Germinal center (tissue), 1 donor: Measurements from ENCODE around the gene MS4A15.
A peak's percentile ranks its signal among the peaks of the same experiment; 100 is the strongest.
"Not testable (repeated sequence)": the region's sequence is repeated elsewhere in the genome, so short reads cannot be mapped to it uniquely, and the experiment has no call there.

Experiments
- DNase-seq: peaks from one replicate; pipeline ENCODE4 v3.0.0; 2012; ENCODE audit warnings: mixed read lengths, low spot score

Gene MS4A15

DNA sequence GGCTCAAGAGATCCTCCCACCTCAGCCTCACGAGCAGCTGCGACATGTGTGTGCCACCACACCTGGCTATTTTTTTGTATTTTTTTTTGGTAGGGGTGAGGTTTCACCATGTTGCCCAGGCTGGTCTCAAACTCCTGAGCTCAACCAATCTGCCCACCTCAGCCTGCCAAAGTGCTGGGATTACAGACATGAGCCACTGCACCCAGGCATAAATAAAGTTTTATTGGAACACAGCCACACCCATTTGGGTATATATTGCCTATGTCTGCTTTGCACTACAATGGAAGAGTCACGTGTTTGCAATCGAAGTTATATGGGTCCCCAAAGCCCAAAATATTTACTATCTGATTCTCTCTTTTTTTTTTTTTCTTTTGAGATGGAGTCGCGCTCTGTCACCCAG is 1.8 kb upstream of the MS4A15 start:
- no peak for DNase-seq

DNA sequence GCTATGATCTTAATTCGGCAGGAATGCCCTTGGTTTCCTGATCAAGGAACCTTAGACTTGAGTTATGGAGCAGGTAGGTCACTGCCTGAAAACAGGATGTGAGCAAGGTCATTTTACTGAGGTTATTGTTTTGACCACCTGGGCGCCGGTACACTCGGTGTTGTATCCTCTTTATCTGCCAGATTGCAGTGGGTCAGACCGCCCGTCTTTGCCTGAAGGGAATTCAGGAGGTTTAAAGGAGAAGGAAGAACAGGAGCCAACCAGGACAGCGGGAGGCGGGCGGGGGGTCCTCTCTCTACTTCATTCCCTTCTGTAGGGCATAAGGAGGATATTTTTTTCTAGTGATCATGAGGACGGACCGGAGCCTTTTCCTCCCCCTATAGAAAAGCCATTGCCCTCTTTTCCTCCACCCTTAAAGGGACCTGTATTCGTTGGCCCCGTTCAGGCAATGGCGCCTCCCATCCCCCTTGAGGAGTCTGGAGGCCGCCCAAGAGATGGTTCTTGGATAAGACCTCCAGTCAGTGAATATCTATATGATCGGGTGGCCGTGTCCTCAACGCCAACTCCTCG is 649 bp downstream of the MS4A15 start:
- no peak for DNase-seq

DNA sequence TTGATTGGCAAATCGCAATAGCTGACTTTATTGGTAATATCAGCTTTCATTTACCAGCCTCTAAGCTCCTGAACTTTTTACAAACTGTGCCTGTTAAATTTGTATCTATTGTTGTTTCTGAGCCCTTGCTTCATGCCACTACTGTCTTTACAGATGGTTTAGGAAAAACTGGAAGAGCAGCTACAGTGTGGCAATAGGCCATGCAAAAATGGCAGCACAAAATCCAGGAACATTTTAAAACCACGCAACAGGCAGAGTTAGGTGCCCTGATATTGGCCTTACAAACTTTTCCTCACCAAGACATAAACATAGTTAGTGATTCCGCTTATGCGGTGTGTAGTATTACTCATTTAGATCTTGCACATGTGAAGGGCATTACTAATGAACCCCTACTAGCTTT is 2.0 kb downstream of the MS4A15 start:
- not testable (repeated sequence) for DNase-seq

- not testable (repeated sequence) for DNase-seq
These were observed 3.0 kb downstream of the MS4A15 start for GRCh38 chr11:60759438-60760225.

GRCh38 chr11:60761436-60762190 is 4.9 kb downstream of the MS4A15 start:
- DNase-seq: no peak

DNA sequence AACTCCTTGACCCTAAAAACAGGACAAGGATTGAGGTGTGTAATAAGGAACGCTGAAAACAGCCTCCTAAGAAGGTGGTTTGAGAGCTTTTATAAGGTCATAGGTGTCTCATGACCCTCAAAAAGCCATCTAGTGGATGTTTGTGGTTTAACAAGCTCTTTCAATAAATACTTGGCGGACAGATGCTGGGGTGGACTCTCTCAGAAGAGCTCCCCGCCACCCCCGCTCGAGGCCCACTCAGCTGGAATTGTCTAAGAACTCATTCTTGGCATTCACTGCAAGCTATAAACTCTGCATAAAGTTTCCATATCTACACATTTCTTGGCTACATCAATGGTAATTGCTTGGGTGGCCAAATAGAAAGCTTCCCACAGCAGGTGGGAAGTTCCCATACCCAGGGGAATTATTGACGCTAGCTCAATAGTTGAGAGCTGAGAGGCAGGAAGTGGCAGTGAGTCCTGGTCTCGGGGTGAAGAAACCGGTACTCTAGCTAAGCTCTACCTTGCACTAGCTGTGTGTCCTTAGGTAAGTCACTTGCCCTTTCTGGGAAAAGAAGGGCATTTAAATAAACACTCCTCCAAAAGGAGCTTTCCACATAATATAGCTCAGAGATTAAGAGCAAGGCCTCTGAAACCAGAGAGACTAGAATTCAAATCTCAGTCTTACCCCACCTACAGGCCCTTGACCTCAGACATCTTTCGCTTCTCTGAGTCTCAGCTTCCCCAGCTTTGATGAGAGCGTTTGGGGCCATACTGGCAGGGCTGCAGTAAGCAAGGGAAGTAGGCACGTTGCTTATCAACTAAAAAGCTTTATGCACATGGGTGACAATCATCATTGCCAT is 6.4 kb downstream of the MS4A15 start:
- peak; percentile 66 for DNase-seq

DNA sequence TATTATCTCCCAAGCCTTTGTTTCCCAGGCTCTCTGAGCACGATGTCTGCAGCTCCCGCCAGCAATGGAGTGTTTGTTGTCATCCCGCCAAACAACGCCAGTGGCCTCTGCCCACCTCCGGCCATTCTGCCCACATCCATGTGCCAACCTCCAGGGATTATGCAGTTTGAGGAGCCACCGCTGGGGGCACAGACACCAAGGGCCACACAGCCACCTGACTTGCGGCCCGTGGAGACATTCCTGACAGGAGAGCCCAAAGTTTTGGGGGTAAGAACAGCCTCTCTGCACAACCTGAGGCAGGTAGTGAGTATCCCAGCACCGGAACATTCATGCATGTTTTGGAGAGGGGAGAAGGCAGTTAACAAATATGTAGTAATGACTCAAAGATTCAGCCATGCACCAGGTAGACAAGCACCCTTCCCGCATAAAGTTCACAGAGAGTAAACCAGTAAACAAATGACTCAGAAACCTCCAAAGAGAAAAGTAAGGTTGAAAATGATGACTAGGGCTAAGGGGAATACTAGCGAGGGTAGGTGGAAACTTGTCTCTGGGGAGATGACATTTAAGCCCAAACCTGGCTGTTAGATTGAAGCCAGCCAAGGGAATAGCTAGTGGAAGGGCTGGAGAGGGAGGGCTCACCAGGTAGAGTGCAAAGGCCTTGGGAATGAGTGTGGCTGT is 7.2 kb downstream of the MS4A15 start:
- DNase-seq: no peak

DNA sequence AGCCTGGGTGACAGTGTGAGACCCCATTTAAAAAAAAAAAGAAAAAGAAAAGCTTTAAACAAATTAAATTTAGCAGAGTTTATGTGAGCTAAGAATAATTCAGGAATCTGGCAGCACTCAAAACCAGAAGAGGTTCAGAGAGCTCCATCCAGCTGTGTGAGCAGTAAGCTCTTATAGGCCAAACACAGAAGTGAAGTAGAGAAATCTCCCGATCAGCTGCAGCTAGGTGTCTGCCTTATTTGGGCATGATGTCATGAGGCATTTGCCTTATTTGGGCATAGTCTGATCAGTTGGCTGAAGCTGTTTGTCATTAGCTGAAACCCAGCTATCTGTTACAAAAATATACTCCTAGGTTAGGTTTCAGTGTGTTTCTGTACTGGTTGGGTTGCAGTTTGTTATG is 8.2 kb downstream of the MS4A15 start:
- DNase-seq: peak; percentile 22

DNA sequence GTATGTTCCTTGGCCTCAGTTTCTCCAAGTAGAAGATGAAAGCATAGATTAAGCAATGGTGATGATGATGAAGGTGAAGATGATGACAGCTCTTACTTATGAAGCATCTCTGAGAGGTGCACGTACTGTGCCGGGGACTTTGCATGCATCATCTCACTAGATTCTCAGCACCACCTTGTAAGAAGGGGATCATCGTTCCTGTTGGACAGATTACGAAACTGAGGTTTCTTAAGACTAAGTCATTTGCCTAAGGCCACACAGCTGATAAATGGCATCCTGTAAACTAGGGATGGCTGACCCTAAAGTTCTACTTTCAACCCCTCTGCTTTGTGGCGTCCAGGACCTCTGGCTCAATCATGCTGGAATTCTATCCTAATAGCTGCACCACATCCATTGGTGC is 8.7 kb downstream of the MS4A15 start:
- DNase-seq: no peak

GRCh38 chr11:60766547-60766946 is 9.9 kb downstream of the MS4A15 start:
- DNase-seq: no peak

DNA sequence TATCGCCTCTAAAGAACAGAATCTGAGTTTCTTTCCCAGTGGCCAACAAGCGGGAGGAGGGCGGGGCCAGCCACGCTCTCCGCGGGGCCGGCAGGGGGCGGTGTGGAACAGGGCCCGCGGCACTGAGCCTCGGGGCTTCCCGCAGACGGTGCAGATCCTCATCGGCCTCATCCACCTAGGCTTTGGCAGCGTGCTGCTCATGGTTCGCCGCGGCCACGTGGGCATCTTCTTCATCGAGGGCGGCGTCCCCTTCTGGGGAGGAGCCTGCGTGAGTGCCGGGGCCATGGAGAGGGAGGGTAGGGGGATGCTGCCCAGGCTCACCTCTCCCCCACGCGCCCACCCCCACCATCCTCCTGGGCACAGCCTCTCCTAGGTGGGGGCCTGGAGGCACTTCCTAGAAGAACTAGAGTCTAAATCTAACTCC is 10.7 kb downstream of the MS4A15 start:
- peak; percentile 60 for DNase-seq

DNA sequence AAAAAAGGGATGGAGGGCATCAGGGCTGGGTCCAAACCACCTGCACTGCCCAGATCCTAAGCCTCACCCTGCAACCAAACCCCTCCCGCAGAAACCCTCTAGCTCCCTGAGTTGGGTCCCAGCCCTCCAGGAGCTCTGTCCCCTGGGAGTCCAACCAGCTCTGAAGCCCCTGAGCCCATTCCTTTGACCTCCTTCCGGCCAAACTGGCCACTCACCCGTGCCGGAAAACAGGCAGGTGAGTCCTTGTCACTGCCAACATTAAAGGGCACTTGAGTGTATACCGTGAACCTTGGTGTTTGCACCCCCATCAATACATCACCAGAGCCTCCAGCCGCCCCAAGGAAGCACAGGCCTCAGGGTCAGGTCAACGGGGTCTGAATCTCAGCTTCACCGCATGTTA is 11.5 kb downstream of the MS4A15 start:
- DNase-seq: no peak

GRCh38 chr11:60769273-60769672 is 12.6 kb downstream of the MS4A15 start:
- no peak for DNase-seq

- no peak for DNase-seq
These were observed 13.1 kb downstream of the MS4A15 start for GRCh38 chr11:60769811-60770210.

DNA sequence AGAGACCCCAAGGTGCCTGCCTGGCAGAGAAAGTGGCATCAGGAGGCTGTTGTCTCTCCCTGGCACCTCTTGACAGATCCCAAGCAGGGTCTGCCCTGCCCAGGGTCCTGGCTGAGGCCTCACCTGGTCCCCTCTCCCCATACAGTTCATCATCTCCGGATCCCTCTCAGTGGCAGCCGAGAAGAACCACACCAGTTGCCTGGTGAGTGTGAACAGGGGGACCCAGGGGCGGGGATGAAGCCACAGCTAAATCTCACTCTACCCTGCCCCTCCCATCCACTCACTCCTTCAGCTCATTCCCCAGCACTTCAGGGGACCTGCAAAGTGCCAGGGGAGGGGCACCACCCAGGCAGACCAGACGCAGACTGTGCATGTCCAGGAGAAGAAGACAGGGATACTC is 14.5 kb downstream of the MS4A15 start:
- DNase-seq: no peak

GRCh38 chr11:60771879-60772525 is 15.3 kb downstream of the MS4A15 start:
- DNase-seq: no peak

- no peak for DNase-seq
These were observed 16.0 kb downstream of the MS4A15 start for GRCh38 chr11:60772666-60773065.

DNA sequence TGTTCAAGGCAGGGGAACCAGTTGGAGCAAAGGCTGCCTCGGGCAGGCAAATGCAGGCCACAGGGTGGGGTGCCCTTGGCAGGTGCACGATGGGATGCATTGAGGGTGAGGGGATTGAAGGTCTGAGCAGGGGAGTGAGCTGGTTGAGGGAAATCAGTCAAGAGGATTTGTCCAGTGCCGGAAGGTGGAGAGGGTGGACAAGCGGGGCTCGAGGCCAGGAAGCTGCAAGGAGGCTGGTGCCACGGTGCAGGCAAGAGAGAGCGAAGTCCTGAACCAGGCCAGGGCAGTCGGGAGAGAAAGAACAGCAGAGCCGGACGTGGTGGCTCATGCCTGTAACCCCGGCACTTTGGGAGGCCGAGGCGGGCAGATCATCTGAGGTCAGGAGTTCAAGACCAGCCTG is 18.1 kb downstream of the MS4A15 start:
- DNase-seq: no peak

GRCh38 chr11:60775420-60775961 is 18.8 kb downstream of the MS4A15 start:
- DNase-seq: peak; percentile 89

DNA sequence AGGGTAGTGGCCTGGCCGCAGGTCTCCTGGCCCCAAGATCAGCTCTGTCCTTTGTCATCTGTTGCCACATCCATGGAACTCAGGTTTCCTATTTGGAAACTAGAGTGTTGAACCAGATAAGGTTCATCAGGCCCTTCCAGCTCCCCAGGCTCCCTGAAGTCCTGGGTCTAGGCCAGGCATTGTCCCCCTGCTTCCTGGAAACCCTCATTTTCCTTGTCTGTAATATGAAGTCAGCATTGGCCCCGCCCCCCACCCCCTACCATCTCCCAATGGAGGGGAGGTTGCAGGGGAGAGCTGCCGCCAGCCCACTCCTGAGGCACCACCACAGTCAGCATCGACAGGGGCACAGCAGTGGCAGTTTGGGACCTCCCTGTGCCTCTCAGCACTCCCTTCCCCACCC is 19.5 kb downstream of the MS4A15 start:
- no peak for DNase-seq

DNA sequence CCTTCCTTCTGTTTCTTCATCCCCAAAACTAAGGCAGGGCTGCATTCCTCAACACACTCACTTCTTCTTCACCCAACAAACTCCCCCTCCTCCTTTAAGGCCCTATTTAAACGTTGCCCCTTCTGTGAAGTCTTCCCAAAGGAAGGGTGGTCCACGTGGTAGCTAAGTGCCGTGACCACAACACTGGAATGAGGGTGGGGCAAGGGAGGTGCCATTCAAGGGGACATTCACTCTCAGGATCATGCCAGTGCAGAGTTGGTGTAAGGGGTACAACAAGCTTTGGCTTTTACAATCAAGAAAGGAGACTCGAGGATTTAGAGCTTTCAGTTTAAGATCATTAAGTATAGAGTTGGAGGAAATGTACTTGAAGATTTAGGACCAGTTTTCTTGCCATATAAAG is 20.4 kb downstream of the MS4A15 start:
- DNase-seq: no peak
